ENCODE measurements around the gene EIF4E. TPM values are rescaled to one million over a fixed set of nuclear protein-coding genes. Genes with fewer than 3 reads are reported as not detected.
"Not testable (repeated sequence)": the region's sequence is repeated elsewhere in the genome, so short reads cannot be mapped to it uniquely, and the experiment has no call there.

Gene EIF4E, protein sequence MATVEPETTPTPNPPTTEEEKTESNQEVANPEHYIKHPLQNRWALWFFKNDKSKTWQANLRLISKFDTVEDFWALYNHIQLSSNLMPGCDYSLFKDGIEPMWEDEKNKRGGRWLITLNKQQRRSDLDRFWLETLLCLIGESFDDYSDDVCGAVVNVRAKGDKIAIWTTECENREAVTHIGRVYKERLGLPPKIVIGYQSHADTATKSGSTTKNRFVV
- 185 TPM for total RNA-seq

DNA sequence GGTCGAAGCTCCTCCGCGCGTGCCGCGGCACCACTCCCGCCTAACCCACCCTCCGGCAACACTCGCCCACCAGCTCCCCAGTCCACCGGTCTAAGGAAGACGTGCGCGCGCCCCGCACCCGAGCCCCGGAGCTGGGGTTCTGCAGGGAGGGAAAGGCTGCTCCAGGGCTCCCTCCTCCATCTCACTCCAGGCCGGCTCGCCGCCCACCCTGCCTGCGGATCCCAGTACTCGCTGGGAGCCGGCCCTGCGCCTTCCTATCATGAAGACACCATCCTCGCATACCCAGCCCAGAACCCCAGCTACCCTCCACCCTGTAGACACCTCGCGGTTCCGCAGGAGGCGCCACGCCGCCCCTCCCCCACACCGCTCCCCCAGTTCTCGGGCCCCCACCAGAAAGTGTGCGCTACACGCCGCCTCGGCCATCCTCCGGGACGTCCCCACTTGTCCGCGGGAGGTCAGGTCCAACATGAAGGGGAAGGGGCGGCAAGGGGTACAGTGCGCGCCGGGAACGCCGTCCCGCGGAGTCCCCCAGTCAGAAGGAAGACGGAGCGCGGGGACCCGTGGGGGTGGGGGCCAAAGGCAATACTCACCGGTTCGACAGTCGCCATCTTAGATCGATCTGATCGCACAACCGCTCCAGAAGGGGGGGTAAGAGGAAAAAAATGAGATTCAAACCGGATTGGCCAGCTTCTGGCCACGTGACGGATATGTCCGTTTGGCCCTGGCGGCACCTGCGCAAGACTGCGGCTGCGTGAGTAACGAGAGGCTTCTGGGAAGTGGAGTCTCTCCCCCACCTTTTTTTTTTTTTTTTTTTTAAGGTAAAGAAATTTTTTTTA lies at the start of gene EIF4E:
TSS of gene EIF4E (minus strand) at position 629 of the 836 bp plus-strand sequence. CDS start at position 608, 21 bp downstream.
- DNase-seq = peak; percentile 91

DNA sequence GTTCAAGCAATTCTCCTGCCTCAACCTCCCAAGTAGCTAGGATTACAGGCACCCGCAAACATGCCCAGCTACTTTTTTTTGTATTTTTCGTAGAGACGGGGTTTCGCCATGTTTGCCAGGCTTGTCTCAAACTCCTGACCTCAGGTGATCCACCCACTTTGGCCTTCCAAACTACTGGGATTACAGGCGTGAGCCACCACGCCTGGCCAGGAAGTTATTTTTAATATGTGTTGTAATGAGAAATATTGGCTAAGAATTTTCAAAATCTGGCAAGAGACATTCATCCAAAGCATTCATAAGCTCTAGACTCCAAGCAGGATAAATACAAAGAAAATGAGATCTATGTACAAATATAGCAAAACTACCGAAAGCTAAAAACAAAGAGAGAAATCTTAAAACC lies 48.6 kb upstream of the EIF4E start:
- DNase-seq = no peak

DNA sequence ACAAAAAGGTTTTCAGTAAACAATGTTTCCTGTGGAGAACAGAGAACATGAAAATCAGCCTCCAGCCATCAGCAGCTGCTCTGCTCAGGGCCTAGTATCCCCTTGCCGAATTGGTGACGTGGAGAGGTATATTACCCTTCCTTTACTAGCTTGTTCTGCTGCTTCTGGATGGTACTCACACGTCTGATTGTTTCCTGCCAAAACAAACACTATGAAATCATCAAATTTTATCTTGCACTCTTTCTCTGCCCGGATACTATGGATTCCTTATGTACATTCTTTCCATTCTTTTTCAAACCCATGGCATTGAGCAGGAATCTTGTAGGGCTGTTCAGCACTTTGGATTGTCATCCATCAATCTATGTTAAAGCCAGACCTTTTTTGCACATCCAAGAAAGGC lies 47.8 kb upstream of the EIF4E start:
- DNase-seq = no peak

DNA sequence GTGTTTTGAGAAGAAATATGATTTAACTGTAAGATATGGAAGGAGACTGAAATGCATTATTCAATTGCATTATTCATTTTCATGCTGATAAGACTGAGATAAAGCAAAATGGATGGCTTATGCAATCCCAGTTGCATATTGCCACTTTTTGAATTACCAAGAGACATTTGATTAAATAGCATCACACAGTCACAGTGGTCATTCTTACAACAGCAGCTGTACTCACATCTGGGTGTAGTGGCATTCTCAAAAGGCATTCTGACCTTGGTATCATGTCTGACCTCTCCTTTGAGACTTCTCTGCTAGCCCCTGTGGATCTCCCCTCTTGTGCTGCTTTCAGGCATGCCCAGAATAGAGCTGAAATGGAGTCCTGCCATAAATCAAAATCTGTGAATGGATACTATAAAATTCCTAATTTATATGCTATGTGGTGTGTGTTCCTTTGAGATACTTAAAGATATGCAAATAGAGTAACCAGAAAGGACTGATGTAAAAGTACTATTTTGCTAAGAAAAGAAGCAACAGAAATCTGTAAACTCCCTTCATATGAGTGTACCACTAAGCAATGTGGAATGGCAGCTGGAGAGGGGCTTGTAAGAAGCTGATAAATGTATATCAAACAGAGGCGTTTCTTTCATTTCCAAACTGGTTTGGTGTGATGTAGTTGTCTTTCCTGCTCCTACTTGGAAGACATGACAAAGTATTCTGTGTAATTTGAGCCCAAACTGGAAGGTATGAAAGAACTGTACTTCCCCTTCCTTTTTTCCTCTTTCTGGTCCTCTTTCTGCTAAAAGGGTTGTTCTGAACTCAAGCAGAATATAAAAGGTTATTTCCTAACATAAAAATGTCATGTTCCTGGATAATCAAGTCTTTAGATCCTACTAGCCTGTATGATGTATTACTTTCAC lies 41.2 kb upstream of the EIF4E start:
- DNase-seq = no peak

DNA sequence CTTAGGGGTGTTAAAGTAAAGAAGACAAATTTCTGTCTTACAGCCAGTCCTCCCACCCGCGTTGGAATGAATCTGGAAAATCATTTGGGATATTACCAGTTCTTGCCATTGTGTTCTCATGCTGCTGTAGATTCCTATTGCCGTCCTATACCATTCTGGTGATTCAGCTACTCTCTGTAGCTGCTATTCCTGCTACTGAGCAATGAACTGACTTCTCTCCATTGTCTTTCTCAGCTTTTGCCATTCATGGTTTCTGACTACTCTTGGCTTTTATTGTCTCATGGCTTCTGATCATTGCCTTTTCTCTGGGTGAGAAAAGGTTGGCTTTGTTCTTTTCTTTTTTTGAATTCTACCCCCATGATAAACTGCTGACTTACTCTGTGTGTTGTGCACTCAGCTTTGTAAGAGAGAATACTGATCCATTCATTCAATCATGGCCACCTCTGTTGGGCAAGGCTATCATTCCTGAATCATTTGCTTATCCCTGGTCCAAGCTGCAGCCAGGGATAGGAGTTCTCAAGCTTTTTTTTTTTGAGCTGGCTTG lies 38.9 kb upstream of the EIF4E start:
- no peak for DNase-seq

DNA sequence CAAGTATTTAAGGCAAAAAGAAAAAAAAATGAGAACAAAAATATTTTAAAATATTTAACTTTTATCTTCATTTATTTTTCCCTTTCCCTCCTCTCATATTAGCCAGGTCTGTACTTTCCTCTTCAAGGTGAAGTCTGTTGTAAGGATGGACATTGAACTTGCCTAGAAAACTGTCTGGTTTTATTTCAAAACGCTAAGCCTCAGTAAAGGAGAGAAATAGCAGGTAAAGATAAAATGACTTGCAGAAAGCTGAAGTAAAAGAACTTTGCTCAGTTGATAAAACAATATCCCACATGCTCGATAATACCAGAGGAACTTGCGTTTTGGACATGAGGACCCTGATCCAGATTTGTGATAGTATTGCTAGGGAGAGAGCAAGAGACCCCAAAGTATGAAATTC lies 38.0 kb upstream of the EIF4E start:
- no peak for DNase-seq

DNA sequence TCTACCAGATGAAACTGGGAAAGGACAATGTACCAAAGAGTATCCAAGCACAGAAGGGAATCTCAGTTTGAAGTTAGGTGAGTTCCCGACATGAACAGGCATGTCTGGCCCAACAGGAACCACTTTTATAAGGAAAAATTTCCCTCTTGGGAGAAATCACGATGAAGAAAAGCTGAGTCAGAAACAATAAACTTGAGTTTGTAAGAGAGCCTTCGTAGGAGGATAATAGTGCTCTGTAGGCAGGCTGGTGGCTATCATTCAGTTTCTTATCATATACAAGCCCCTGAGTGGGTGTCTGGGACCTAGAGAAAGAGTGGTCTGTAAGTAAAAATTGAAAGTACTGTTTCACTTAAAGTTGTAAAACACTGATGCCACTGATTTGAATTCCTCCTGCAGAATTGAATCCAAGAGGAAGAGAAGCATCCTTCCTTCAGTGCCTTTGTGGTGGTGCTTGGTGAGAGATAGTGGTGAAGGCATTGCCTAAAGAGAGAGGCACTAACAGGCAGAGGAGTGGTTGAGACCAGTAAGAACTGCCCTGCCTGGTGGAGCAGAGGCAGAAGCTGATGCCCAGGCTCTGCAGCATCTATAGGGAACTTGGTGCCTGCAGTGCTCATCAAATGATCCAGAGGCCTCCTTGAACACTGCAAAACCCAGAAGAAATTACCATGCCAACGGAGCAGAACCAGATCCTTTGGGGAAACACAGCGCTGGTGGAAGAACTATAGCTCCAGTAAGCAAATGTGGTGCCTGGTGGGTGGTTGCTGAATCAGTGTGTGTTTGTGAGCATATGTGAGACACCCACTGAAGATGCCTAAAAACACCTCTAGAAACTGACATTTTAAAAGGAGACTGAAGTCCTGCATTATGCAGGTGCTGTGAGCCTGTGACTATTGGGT lies 34.9 kb upstream of the EIF4E start:
- peak; percentile 44 for DNase-seq

DNA sequence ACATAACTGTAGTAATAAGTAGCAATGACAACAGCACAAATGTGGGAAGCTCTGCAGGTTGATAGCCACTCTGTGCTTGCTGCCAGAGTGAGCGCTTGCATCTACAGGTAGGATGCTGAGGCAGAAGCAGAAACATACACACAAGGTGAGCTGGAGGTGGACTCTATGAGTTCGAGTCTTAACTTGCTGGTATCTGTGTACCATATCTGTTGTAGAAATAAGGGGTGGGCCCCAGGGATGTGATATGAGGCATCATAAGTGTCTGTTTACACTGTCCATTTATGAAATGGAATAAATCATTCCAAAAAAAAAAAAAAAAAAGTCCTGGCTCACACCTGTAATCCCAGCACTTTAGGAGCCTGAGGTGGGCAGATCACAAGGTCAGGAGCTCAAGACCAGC lies 32.8 kb upstream of the EIF4E start:
- no peak for DNase-seq

DNA sequence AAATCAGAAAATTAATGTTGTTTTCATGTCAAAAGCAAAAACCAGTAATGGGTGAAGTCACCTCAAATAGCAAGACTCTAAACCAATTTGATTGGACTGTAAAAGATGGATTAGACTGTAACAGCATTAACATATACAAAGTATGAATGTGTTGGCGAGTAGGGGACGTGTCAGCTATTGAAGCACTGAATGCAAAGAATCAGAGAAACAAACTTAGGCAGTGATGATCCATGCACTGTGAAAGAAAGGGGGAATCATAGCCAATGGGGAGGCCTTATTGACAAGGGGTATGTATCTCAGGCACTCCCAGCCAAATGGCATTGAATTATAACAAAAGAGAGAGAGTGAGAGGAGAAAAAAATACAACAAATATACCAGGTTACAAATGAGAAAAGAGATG lies 30.5 kb upstream of the EIF4E start:
- DNase-seq = no peak

DNA sequence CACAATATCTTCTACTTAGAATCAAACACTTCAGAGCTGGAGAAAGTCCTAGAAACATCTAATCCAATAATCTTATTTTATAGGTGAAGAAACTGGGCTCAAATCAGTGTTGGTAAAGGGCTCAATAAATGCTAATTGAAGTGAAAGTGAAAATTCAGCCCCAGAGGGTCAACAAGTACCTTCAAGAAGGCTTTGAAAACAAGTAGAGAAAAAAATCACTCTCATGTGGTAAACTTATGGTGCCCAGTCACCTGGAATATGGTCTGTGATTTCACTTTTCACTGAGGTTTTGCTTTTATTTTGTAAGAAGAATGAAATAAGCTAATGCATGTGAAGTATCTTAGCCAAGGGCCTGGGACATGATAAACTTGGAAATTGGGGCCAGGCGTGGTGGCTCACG lies 29.1 kb upstream of the EIF4E start:
- no peak for DNase-seq

DNA sequence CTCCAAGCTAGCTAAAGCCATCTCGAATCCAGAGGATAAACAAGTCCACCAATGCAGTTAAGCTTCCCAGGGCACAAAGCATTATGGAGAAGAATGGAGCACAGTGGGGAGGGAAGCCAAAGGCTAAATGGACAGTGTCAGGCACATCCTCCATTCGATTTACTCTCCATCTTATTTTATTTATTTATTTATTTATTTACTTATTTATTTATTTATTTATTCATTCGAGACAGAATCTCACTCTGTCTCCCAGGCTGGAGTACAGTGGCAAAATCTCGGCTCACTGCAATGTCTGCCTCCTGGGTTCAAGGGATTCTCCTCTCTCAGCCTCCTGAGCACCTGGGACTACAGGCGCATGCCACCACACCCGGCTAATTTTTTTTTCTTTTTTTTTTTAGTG lies 26.3 kb upstream of the EIF4E start:
- DNase-seq = no peak

DNA sequence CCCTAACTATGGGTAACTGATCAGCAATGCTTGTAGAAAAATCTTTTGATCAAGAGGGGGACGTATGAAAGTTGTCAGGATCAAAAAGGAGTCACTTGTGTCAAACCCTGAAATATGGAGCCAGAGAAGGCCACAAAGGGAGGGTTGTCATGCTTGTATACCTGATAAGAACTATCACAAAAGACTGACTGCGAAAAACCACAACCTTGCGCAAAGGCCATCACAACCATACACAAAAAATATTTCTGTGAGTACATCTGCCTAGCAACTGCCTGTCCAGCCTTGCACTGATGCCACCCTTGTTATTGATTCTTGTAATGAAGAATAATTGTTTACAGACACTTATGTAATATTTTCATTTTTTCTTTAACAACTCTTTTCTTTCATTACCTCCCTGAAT lies 22.8 kb upstream of the EIF4E start:
- DNase-seq = no peak

DNA sequence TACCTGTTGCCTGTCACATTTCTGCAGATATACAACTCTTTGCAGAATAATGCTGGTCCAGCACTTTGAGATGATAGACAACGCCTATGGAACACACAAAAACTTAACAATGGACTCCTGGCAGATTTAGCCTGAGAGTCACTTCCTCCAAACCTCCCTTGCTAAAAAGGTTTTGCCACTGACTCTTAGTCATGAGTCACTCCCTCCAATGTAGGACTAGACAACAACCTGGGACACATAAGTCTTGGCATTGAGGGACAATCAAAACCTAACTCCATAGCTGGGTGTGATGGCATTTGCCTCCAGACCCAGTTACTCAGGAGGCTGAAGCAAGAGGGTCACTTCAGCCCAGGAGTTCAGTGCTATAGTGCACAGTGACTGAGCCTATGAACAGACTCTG lies 22.0 kb upstream of the EIF4E start:
- DNase-seq = no peak

DNA sequence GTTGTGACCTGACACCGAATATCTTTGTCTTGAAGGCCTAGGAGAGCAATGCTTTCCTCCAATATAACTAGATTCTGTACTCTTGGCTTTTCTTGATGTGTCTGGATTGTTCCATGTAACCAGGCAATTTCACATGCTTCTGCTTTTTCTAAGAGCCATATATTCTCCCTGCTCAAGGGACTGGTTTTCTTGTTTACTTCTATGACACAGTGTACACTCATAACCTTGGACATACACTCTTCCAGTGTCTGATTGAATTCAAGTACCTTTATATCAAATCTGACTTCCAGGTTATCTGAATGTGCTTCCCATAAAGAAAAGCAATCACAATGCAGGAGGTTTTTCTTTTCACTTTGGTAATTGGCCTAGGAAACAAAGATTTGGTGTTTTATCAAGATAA lies 17.4 kb upstream of the EIF4E start:
- DNase-seq = no peak

DNA sequence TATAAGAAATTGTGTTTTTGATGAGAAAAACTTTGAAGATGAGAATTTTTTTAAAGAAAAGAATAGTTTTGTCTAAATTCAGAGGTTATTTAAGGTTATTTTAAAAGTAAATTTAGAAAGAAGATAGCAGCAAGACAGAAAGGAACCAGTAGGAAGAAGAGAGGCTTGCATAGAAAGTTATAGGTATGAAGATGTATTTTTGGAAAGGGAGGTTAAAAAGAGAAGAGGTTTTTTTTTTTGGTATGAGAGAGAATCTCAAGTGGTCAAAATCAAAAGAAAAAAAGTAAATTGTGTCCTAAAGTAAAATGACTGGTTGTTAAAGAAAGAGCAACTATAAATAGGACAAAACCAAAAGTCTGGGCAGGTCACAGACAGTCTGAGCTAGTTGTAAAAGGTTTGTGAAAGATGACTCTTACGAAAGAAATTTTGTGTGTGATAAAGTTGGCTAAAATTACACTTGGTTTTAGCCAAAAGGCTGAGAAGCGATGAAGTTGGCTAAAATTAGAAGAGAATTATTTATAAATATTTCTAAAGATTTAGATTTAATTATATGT lies 16.4 kb upstream of the EIF4E start:
- DNase-seq = no peak

DNA sequence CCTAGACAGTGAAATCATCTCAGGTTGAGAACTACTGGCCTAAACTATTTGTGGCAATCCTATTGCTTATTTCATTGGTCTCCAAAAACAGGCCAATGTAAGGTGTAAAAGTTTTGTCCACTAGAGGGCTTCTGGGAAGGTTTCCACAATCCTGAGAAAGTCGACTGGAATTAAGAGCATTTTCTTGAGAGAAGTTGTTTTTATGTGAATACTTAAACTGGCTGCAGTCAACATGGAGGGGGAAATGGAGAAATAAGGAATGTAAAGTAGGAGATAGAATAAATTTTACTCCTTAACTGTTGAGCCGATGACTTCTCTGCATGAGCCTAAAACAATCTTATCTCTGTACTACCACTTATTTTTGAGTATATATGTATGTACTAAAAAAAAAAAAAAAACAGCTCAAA lies 11.0 kb upstream of the EIF4E start:
- DNase-seq = no peak

DNA sequence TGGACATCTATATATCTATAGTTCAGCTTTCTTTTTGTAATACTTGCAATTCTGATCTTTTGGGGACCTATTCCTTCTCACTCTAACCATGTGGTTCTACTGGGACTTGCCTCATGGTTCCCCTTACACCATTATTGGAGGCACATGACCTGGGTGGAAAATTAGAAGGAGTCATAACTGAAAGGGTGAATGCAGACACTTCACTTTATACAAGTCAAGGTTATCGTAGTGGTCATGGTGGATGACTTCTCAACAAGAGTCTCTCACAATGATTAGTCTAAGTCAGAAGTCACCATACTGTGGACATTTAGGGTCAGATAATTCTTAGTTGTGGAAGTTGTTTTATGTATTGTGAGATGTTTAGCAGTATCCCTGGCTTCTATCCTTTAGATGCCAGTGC lies 10.5 kb upstream of the EIF4E start:
- no peak for DNase-seq

DNA sequence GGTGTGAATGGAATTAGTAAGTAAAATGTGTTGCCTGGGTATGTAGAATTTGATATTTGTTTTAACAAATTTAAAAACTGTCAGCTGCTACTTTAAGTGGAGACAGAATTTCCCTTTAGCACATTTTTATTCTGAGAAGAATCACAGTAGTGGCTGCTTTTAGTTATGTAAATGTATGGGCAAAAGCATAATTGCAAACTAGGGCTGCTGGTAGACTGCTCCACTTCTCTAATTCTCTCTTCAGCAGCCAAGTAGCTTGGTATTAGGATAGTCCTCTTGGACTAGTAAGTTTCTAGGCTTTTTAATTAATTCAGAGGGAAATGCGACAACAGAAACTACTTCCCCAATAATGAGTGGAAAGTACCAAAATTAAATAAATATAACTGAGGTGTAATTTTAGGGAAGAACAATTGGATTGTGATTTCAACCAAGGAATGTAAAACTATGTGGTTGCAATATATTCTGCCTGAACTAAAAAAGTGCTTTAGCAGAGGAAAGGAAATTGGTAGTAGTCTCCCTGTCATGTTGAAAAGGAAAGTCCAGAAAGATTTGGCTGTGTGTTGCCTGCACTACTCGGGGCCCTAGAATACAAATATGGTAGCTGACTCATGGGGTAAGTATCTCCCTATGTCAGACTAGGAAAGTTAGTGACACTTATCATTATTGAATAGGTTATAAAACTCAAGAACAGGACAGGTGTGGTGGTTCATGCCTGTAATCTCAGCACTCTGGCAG lies 9.2 kb upstream of the EIF4E start:
- no peak for DNase-seq

DNA sequence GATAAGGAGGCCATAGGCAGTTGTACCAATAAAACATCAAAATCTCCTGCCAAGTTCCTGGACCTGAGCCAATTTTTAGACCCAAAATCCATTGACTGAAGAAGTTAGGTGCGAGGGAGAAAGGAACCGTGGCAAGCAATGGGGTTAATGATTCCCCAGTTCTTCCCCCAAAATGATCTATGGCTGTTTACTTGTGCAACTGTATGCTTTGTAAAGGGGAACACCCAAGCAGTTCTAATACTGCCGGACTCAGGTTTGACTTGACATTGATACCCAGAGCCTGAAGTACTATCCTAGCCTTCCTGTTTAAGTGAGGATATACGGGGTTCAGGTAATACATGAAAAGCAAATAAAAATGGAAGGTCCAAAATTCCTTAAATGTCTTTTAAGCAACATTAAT lies 6.7 kb upstream of the EIF4E start:
- DNase-seq = no peak

DNA sequence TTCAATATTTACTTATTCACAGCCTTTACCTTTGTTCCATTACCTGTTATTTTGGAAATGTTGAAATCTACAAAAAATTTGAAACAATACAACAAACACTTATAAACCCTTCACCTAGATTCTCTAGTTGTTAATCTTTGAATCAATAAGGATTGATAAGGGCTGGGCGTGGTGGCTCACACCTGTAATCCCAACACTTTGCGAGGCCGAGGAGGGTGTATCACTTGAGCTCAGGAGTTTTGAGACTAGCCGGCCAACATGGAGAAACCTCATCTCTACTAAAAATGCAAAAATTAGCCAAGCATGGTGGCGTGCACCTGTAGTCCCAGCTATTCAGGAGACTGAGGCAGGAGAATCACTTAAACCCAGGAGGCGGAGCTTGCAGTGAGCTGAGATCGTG lies 5.9 kb upstream of the EIF4E start:
- not testable (repeated sequence) for DNase-seq

DNA sequence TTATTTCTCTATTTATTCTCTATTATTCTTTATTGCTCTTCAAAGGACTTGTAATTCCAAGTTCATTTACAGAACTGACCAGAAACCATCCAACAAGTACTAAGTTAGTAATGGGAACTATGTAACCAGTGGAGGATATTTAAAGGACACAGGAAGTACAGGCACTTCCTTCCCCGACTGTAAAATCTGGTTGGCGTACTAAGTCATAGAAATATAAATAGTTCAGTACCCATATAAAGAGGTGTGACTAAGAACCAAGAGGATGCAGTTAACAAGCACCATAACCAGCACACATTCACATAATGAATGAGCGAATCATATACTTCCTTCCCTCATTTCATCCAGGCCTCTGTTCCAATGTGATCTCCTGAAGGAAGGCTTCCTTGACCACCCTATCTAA lies 3.6 kb upstream of the EIF4E start:
- DNase-seq = no peak
